Fibroblast of peridontal ligament (primary cell): ENCODE results near the gene ELFN2.
"Not testable (repeated sequence)": the region's sequence is repeated elsewhere in the genome, so short reads cannot be mapped to it uniquely, and the experiment has no call there.

Experiments
- DNase-seq: peaks from one replicate; pipeline ENCODE4 v3.0.0-alpha.2; 2010; ENCODE audit errors: extremely low read depth

The ELFN2 gene

GRCh38 chr22:37335806-37336199 is 91.5 kb downstream of the ELFN2 start:
- no peak for DNase-seq

DNA sequence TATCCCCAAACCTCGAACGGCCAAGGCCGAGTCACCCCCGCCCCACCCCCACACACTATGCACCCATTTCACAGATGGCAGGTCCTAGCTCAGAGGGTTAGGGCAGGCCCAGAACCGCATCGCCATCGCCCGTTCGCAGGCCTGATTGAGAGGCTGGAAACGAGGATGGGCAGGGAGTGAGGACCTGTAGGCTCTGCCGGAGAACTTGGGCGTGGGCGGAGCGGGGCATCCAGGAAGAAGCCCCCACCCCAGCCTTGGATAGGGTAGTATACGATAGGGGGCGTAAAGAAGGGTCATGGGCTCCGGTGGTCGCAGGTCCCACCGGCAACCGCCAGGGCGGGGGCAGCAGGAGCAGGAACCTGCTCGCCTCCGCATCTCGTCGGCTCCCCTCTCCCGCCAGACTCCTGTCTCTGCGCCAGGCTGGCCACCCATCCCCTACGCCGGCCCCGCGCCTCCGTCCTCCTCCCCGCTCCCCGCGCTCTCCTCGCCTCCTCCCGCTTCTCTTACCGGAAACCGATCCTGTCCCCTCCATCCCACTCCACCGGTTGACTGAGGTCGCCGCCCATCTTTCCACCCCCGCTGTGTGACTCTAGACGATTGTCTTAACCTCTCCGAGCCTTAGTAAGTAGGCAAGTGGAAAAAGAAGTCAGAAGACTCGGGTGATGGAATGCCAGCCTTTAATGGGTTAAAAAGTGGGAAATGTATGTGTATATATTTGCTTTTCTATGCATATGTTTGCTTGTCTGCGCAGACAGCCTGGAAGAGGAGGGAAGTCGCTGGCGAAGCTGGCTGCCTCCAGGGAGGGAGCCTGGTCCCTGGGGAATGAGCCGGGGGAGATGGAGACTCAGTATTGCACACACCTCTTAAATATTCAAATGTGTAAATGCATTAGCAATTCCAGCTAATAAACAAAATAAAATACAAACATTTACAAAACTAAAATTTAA is 92.1 kb downstream of the ELFN2 start:
- DNase-seq = no peak

GRCh38 chr22:37334461-37334858 is 92.8 kb downstream of the ELFN2 start:
- no peak for DNase-seq

GRCh38 chr22:37333724-37334460 is 93.4 kb downstream of the ELFN2 start:
- no peak for DNase-seq

DNA sequence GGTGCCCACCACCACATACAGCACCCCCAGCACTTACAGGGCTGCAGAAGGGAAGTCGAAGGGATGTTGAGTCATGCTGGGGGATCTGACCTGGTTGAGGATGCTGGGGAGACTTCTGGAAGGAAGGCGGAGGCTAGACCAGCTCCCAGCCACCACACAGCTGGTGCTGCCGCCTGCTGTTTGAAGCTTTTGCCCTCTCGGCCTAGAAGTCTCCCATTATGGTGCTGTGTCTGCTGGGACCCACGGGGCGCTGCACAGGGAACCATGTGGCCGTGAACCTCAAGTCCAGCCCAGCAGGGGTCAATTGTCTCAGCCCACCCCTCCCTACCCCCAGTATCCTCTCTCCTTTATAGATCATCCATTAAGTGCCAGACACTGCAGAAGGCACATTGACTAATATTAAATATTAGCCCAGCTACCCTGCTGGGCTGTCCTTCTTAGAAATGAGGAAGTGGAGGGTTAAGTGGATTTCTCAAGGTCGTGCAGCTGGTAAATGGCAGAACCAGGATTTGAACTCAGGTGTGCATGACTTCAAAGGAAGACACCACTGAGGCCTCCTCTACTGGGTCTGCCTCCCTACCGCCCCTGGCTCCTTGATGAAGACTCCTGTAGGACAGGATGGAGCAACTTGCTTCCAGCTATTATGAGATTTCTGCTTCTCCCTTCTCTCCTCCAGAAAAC is 95.3 kb downstream of the ELFN2 start:
- DNase-seq = no peak

- peak; percentile 30 for DNase-seq
Measured at GRCh38 chr22:37331034-37331428, 96.2 kb downstream of the ELFN2 start.

DNA sequence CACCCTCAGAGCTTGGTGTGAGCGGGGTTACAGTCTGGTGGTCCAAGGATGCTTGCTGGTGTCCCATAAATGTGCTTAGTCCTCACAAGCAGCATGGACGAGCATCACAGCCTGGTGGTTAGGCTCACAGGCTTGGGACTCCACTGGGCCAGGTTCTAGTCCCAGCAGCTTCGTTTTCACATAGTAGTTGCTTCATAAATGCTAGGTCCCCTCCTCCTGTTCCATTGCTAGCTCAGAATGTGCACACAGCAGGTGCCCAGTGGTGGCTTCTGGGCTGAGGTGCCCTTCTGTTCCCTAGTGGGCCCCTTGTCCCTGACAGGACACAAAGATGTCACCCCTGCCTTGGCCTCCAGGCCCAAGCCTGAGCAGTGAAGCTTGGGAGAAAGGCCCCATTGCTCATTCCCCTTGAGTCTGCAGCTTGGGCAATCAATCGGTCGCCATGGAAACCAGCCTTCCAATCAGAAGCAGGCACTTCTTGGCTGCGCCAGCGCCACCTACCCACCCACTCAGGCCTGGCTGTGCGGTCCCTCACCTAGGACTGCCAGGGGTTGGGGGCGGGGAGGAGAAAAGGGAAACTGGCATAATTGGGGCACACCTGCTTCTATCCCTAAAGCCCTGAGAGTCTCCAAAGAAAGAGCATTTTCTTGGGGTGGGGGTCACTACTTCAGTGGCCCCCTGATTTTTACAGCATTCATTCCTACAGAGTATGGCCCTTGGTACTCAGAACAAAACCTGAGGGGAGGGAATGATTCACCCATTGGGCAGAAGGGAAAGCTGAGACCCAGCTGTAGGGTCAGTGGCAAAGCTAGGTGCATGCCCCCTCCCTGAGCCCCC is 96.9 kb downstream of the ELFN2 start:
- peak; percentile 69 for DNase-seq

DNA sequence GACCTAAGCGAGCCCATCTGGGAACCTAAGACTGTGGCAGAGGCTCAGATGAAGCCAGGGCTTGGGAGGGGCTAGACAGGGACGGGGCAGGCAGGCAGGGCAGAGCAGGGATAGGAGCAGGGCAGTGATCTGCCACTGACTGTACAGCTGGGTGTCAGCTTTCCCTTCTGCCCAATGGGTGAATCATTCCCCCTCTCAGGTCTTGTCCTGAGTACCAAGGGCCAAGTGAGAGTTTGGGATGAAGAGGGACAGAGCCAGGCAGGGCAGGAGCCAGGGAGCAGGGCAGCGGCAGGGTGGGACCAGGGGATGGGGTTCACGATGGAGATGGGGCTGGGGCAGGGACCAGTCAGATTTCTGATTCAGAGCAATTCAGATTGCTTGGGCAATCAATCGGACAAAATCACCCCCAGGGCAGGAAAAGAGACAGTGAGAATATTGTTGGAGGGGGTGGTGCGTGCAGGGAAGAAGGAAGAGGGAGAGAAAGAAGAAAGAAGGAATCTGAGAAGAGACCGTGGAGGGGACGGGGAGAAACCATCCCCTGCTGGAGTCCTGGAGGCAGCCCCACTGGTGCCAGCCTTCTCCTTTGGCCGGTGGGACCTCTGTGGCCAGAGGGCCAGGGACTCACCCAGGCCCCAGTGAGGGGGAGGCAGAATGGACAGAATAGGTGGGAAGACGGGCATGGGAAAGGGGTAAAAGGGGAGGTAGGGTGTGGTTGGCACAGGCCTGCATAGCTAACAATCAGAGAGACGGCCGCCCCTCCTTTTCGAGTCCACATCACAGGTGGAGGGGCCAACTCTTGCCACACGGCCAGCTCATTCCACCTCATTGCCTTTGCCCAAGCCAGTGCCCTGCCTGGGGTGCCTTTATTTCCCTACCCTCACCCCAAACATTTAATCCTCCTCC is 97.8 kb downstream of the ELFN2 start:
- no peak for DNase-seq

DNA sequence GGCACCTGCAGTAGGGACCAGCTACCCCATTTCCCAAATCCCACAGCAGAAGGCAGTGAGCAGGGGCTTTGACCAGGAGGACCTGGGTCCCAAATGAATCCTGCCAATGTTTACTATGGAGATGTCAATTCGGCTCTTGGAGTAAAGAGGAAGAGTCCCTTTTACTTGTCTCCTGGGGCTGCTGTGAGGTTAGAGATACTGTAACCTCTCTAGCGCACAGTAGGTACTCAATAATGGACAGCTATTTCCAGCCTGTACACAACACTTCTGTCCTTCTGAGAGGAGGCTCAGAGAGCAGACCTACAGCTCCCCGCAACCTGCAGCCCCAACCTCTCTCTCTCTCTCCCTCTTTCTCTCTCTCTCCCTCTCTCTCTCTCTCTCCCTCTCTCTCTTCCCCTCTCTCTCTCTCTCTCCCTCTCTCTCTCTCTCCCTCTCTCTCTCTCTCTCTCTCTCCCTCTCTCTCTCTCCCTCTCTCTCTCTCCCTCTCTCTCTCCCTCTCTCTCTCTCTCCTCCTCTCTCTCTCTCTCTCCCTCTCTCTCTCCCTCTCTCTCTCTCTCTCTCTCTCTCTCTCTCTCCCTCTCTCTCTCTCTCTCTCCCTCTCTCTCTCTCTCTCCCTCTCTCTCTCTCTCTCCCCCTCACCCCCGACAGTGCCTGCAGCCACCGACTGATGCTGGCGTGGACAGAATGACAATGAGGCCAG is 98.6 kb downstream of the ELFN2 start:
- not testable (repeated sequence) for DNase-seq

- no peak for DNase-seq
Measured at GRCh38 chr22:37328017-37328416, 99.3 kb downstream of the ELFN2 start.

DNA sequence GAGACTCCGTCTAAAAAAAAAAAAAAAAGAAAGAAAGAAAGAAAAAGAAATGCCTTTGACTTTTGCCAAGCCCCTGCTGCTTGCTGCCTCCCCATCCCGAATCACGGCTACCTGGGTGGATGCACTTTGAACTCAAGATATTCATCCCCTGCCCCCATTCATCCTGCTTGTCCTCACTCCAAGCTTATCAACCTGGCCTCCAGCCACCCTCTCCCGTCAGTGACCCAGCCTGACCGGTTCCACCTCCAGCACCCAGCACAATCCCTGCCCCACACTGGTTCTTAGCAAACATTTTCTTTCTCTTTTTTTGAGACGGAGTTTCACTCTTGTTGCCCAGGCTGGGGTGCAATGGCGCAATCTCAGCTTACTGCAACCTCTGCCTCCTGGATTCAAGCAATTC is 100.6 kb downstream of the ELFN2 start:
- DNase-seq = no peak

DNA sequence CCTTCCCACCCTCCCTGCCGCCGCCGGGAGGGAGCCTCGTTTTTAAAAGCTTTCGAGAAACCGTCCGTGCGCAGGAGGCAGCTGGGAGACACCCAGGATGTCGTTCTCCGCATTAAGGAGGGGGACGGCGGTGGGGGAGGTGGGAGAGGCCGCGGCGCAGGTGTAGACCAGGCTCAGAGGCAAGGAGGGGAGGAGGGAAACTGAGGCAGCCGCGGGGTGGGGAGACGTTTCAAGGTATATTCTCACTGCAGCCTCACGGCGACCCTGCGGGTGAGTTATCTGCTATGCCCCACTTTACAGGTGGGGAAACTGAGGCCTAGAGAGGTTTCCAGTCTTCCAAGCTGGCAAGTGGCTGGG is 102.3 kb downstream of the ELFN2 start:
- no peak for DNase-seq

DNA sequence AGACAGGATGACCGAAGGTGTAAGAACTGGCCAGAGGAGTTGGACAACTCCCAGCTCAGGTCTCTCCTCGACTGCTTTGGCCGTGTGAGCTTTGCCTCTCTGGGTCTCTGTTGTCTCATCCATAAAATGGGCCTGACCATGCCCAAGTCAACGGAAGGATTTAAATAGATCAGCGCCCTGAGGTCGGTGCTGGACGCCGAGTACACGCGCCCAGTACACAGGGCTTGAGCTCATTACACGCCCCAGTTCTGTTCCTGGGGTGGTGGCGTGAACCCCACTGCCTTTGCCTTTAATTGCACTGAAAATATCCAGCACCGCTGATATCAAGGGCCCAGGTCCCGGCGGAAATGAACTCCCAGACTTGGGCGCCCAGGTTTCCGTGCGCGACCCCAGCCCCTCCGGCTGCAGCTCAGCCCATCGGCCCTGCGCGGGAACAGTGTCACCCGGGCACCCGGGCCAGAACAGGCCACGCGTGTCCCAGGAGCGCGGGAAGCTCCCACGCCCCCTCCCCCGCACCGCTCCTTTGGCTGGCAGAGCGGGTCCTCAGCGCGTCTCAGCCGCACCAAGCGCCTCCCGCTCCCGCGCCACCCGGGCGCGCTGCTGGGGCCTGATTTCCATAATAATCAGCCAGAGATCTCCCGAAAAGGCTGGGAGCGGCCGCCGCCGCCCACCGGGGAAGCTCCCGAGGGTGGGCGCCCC is 102.8 kb downstream of the ELFN2 start:
- no peak for DNase-seq

- no peak for DNase-seq
Measured at GRCh38 chr22:37320726-37321677, 106.3 kb downstream of the ELFN2 start.

DNA sequence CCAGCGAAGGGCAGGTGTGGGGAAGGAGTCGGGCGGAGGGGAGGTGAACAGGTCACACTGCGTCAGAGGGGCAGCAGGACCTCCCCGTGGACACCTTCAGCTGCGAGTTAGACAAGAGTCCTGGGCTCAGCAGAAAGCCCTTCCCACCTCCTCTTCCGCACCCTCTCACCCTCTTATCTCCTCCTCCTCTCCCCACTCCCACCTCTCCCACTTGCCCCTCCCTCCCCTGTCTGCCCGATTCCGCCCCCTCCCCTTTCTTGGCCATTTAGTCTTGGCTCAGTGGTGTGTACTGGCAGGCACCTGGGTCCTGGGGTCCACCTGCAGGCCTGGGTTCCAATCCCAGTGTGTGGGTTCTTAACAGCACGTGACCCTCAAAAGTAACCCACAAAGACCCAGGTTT is 107.8 kb downstream of the ELFN2 start:
- no peak for DNase-seq

DNA sequence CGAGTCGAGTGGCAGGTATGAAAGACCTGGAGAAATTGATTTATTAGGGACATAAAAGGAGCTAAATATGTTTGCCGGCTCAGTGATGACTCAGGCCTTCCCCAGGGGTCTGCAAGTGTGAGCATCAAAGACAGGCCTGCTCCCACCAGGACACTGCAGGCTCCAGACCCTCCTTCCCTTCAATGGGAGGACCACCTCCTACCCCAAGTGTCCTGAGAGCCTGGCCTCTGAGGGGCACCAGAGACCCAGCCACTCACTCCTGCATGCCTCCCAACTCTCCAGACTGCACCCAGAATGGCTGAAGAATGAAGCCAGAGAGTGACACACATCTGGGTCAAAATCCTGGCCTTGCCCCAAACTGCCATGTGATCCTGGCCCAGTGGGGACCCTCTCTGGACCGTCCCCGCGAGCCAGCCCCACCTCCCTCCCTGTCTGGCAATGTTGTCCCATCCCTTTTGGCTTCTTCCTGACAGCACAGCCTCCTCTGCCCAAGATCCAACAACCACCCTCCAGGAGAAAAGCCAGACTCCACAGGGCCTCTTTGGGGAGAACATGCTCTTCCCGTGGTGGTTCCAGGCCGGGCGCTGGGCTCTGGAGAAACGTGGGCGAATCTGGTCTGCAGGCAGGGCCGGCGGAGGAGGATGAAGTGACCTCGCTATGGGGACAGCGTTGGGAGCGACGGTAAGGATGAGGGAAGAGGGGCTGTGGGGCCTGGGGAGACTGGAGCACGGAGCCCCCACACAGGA is 108.7 kb downstream of the ELFN2 start:
- DNase-seq = no peak
